22Rv1 (cell line): Measurements from ENCODE around the gene CALHM1.

Experiments
- H3K27ac ChIP-seq: fragments of 450-650 bp; 2 replicates; pipeline ENCODE4 v1.5.1; 2017
- ZFX ChIP-seq: fragments of 450-650 bp; IDR thresholded peaks from 2 replicates; pipeline ENCODE4 v1.6.1; 2017; ENCODE audit warnings: antibody characterized with exemption, borderline replicate concordance
- TF ChIP-seq, protein P1 (sequence below): fragments of 450-650 bp; IDR thresholded peaks from 2 replicates; pipeline ENCODE4 v1.5.1; 2017; ENCODE audit warnings: mild to moderate bottlenecking

The CALHM1 gene

DNA sequence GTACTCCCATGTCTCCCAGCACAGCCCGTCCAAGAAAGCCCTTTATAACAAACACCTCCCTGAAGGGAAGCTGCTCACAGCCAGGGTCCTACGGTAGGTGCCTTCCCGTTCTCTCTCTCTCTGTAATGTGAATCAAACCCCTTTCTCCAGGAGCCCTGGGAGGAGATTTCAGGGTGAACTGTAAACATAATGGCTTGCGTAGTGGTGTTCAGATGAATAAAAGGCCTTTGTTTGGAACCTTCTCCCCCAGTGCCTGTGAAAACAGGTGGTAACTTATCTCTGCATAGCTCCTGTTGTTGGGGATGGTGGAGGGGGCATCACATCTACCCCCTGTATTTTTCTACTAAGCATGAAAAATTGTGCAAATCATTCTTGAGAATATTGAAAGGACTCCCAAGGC lies 18.9 kb downstream of the CALHM1 start:
- H3K27ac ChIP-seq, result no peak overlapping the region
- TF ChIP-seq, protein P1, sequence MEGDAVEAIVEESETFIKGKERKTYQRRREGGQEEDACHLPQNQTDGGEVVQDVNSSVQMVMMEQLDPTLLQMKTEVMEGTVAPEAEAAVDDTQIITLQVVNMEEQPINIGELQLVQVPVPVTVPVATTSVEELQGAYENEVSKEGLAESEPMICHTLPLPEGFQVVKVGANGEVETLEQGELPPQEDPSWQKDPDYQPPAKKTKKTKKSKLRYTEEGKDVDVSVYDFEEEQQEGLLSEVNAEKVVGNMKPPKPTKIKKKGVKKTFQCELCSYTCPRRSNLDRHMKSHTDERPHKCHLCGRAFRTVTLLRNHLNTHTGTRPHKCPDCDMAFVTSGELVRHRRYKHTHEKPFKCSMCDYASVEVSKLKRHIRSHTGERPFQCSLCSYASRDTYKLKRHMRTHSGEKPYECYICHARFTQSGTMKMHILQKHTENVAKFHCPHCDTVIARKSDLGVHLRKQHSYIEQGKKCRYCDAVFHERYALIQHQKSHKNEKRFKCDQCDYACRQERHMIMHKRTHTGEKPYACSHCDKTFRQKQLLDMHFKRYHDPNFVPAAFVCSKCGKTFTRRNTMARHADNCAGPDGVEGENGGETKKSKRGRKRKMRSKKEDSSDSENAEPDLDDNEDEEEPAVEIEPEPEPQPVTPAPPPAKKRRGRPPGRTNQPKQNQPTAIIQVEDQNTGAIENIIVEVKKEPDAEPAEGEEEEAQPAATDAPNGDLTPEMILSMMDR, result no peak
- TF ChIP-seq ZFX, result no peak

DNA sequence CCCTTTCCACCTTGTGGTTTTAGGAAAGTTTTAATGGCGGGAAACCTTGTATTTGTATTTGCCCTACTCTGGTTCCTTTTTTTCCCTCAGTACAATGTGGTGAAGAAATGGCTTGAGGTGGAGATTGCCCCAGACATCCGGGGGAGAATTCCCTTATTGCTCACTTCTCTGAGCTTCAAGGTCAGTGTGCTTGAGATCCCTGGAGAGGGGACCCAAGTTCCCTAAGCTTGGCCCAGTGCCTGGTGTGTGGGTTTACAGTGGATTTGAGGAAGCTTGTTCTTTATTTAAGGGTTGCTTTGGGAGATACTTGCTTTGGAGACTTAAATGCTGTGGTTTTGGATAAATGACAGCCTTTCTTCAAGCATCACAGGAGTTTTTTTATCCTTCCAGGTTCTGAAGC lies 24.8 kb downstream of the CALHM1 start:
- H3K27ac ChIP-seq, result no peak overlapping the region
- TF ChIP-seq, protein P1, result no peak
- TF ChIP-seq ZFX, result no peak

GRCh38 chr10:103431902-103432301 lies 26.8 kb downstream of the CALHM1 start:
- H3K27ac ChIP-seq, result no peak overlapping the region
- no peak for TF ChIP-seq ZFX
- TF ChIP-seq, protein P1, result no peak

- TF ChIP-seq ZFX, result no peak
- TF ChIP-seq, protein P1, result no peak
- H3K27ac ChIP-seq, result no peak overlapping the region
Observed at GRCh38 chr10:103429647-103430046, 29.1 kb downstream of the CALHM1 start.

DNA sequence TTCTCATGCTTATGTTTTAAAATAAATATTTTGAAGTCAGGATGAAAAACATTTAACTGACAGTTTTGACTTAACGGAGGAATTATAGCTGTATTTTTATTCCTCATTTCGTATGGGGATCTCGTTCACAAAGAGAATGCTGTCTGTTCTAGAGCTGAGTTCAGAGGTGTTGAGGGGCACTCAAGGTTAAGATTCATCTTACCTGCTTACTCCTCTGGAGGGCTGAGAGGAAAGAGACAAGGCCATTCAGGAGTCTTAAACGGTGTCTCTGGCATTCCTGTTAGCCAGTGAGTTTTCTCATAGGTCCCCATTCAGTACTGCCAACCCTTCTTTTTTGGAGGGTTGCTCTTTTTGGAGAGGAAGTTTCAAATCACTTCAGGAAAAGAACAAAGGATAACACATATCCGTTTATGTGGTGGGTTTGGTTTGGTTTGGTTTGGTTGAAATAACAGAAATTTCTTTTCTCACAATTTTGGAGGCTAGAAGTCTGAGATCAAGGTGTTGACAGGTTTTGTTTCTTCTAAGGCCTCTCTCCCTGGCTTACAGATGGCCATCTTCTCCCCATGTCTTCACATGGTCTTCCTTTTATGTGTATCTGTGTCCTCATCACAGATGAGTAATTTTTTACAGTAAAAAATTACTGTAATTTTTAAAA lies 29.6 kb downstream of the CALHM1 start:
- no peak overlapping the region for H3K27ac ChIP-seq
- TF ChIP-seq, protein P1, result no peak
- TF ChIP-seq ZFX, result no peak

DNA sequence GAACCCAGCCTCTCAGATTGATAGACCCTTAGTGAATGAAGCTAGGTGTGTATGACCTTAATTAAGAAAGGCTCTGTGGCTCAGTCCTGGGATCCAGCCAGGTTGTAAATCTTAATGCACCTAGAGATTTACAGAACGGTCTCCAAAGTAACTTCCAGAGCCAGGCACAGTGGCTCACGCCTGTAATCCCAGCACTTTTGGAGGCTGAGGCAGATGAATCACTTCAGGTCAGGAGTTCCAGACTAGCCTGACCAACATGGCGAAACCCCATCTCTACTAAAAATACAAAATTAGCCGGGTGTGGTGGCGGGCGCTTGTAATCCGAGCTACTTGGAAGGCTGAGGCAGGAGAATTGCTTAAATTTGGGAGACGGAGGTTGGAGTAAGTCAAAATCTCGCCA lies 30.8 kb downstream of the CALHM1 start:
- 0 out of 2 replicates have a peak overlapping the region, but pooled peaks have one; percentile 10 for H3K27ac ChIP-seq
- TF ChIP-seq, protein P1, result no peak
- TF ChIP-seq ZFX, result no peak

DNA sequence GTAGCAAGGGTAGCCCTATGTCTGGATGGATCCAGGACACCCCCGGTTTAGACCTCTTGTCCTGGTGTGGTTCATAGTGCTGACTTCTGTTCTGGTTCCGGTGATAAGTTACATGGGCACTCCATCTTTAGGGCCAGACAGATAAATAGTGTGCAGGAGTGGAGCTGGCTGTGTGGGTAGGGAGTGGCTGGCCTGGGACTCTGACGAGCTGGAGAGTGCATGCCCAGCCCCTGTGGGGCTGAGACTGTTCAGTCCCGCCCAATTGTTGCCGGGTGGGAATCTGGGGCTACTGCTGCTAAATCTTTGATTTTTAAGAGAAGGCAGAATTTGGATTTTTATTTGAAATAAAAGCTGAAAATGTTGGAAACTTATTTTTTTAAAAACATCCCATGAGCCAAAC lies 35.0 kb downstream of the CALHM1 start:
- TF ChIP-seq, protein P1, result no peak
- no peak for TF ChIP-seq ZFX
- H3K27ac ChIP-seq, result no peak overlapping the region
